Mucosa of stomach (tissue), 1 donor: ENCODE results near the gene SMOC1.

Experiments used
- H3K27me3 ChIP-seq: one replicate; pipeline ENCODE4 v1.7.0; 2013; ENCODE audit warnings: mild to moderate bottlenecking, low read length; ENCODE audit not compliant: control insufficient read depth, insufficient read depth
- H3K36me3 ChIP-seq: one replicate; pipeline ENCODE4 v1.7.0; 2013; ENCODE audit warnings: low read length; ENCODE audit not compliant: control insufficient read depth, insufficient read depth
- H3K4me1 ChIP-seq: one replicate; pipeline ENCODE4 v1.7.0; 2013; ENCODE audit warnings: mild to moderate bottlenecking, low read length; ENCODE audit not compliant: control insufficient read depth, insufficient read depth
- H3K4me3 ChIP-seq: one replicate; pipeline ENCODE4 v1.7.0; 2013; ENCODE audit warnings: low read length
- H3K9ac ChIP-seq: one replicate; pipeline ENCODE4 v1.7.0; 2013; ENCODE audit warnings: mild to moderate bottlenecking, low read length, moderate library complexity
- H3K9me3 ChIP-seq: one replicate; pipeline ENCODE4 v1.7.0; 2013; ENCODE audit warnings: mild to moderate bottlenecking, low read length, moderate library complexity; ENCODE audit not compliant: control insufficient read depth
- donor health status: Pancreatic carcinoma.

SMOC1 gene

DNA sequence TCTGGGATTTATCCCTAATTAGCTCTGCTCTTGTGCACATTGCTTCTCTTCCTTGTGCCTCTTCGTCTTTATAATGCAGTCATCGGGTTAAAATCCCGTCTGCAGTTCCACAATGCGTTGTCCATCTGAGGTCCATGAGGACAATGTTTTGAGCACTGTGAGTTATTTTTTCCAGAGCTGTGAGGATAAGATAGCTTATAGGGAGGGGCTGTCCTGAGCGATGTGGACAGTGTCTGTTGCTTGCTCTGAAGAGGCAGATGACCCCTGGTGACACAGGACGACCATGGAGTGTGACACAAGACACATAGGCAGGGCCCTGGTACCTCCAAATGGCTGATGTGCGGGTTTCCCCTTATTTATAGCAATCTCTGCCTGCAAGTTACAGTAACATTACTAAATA, 132.5 kb downstream of the SMOC1 start:
- Histone ChIP-seq H3K36me3 (no peaks in the 10 kb centered on the region), H3K9me3 (no peaks in the 10 kb centered on the region), H3K4me1 (peaks cover 5% of the 10 kb centered on the region), H3K27me3 (no peaks in the 10 kb centered on the region), H3K9ac (no peak overlapping the region), H3K4me3 (no peak overlapping the region)

DNA sequence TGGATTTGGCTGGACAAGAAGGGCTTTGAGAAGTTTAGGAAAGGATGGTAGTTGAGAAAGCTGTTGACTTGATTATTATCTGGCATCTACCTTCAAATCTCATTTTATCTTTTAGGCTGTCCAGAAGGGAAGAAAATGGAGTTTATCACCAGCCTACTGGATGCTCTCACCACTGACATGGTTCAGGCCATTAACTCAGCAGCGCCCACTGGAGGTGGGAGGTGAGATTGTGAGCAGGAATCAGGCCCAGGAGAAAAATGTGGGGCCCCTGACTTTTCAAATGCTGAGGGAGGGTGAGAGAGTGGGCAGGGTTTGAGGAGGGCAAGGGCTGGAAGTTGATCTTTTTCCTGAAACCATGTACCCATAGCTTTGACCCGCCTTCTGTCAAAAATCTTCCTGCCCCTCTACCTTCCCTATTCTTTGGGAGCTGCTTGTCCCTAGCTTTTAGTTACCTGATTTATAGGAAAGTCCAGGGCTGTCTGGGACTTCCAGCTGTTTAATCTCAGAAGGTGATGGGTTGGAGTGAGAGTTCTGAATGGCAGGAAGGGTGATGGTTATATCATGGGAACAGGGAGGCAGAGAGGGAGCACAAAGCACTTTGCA, 134.2 kb downstream of the SMOC1 start:
- Histone ChIP-seq H3K27me3 (no peaks in the 10 kb centered on the region), H3K4me1 (peaks cover 6% of the 10 kb centered on the region), H3K4me3 (no peak overlapping the region), H3K36me3 (no peaks in the 10 kb centered on the region), H3K9ac (no peak overlapping the region), H3K9me3 (no peaks in the 10 kb centered on the region)

DNA sequence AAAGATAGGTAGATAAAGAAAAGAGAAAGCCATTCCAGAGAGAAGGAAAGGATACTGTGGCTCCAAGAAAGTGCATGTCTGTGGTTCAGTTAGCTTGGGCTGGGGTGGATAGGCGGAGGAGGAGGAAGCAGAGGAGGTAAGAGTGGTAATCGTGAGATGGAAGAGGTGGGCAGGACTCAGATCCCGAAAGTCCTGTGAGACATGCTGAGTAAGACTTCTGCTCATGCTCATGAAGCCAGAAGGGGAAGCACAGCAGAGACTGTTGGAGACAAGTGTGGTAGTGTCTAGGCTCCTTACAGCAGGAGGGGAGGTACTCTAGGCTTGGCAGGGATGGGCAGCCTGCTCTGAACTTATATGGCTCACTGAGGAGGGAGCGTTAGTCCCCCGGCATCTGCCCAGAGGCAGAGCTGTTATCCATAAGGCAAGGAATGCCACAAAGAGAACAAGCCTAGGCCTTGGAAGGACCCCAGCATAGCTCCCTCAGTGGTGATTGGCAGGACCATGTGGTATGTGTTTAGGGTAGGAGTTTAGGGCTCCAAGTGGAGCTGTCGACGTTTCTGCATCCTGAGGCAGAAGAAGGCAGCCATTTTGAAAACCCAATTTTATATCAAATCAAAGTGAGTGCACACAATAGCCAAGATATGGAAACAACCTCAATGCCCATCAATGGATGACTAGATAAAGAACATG, 135.3 kb downstream of the SMOC1 start:
- Histone ChIP-seq H3K4me1 (peaks cover 12% of the 10 kb centered on the region), H3K4me3 (no peak overlapping the region), H3K36me3 (no peaks in the 10 kb centered on the region), H3K9me3 (no peaks in the 10 kb centered on the region), H3K27me3 (no peaks in the 10 kb centered on the region), H3K9ac (no peak overlapping the region)

DNA sequence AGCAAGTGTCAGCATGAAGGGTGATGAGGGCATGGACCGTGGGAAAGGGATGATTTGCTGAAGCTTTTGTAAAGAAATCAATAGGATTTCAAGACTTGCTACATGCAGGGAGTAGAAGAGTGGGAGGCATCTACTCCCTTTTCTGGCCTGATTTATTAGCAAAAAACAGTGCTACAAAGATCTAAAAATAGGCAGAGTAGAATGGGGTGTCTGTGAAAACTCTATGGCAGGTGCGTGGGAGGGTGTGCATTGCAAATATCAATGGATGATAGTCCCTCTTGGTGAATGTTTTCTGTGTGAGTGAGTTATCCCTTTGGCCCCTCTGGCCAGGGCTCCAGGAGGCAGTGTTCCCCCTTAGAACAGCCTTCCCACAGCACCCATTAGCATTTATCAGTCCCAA, 139.0 kb downstream of the SMOC1 start:
- Histone ChIP-seq H3K36me3 (no peaks in the 10 kb centered on the region), H3K4me3 (no peak overlapping the region), H3K4me1 (peaks cover 12% of the 10 kb centered on the region)

DNA sequence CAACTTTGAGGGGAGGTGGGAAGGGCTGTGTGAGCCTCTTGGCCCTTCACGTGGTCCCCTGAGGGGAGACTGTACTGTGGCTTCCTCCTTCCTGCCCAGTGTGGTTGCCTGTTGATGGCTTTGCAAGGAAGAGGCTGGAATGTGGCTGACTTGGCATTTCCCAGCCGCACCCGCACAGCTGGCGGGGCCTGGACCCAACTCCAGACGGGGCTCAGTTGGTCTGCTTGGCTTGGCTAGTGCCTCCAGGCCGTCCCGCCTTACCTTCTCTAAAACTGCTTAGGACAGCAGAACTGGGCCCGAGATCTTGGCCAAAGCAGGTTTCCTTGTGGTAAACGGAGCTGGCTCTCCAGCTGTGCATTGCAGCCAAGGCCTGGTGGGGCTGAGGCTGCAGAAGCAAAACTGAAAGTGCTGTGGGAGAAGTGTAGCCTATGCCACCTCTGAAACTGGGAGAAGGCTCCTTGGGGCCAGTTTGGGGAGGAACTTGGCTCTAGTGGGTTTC, 139.5 kb downstream of the SMOC1 start:
- H3K9me3 ChIP-seq = no peaks in the 10 kb centered on the region
- no peak overlapping the region for H3K9ac ChIP-seq
- peaks cover 12% of the 10 kb centered on the region for H3K4me1 ChIP-seq
- H3K27me3 ChIP-seq = no peaks in the 10 kb centered on the region
- H3K36me3 ChIP-seq = no peaks in the 10 kb centered on the region
- peak overlapping the region; percentile 32 for H3K4me3 ChIP-seq

More for the DNA sequence above, 139.0 kb downstream of the SMOC1 start:
- Histone ChIP-seq H3K27me3 (no peaks in the 10 kb centered on the region), H3K9ac (no peak overlapping the region), H3K9me3 (no peaks in the 10 kb centered on the region)

DNA sequence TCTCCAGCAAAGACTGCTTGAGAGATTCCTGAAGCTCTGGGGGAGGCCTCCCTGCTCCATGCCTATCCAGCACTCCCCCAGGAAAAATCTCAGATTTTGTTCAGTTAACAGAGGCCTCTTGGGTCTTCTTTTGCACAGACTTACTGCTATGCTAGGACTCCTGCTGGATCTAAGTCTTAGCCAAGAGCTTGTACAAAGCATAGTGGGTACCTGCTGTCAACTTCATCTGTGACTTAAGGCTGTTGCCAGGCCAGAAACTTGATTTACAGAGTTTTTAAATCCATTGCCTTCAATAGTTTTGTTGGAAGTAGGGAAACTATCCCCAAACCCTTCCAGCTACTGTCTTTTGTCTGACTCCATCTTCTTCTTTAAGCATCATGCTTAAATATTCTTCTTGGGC, 140.5 kb downstream of the SMOC1 start:
- Histone ChIP-seq H3K27me3 (no peaks in the 10 kb centered on the region), H3K9me3 (no peaks in the 10 kb centered on the region), H3K4me1 (peaks cover 12% of the 10 kb centered on the region), H3K9ac (no peak overlapping the region), H3K4me3 (no peak overlapping the region), H3K36me3 (no peaks in the 10 kb centered on the region)

DNA sequence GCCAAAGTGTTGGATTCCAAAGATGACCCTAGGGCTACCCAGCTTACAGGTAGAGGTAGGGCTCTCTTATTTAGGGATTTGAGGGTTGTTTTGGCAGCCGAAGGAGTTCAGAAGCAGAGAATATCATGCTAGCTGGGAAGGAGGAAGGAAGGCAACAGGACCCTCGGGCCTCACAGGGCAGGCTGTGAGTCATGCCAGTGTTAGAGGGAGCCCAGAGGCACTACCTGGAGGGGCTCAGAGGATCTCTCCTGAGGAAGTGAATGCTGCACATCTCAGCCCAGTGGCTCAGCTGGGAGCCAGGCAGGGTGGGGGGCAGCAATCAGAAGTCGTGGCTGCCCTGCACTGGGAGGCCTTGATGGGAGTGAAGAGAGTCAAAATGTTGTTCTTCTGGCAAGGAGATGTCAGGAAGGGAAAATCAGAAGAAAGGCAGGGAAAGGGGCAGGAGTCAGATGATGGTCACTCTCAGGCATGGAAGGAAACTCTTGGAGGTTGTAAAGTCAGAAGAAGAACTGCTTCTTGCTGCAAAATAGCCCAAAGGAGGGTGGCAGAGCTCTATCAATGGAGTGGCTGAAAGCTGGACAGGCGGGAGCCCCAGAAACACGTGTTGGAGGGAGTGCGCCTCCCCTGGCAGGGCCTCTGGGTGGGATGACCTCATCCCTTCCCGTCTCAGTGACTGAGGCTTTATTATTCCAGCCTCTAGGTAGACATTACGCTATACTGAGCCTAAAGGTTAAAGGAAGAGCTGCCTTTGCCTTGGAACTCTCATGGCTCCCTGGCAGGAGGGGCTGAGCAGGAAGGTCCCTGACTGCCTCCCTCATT, 141.3 kb downstream of the SMOC1 start:
- no peaks in the 10 kb centered on the region for H3K36me3 ChIP-seq
- no peak overlapping the region for H3K4me3 ChIP-seq
- H3K9ac ChIP-seq = no peak overlapping the region
- H3K4me1 ChIP-seq = peaks cover 12% of the 10 kb centered on the region
- no peaks in the 10 kb centered on the region for H3K9me3 ChIP-seq
- H3K27me3 ChIP-seq = no peaks in the 10 kb centered on the region

DNA sequence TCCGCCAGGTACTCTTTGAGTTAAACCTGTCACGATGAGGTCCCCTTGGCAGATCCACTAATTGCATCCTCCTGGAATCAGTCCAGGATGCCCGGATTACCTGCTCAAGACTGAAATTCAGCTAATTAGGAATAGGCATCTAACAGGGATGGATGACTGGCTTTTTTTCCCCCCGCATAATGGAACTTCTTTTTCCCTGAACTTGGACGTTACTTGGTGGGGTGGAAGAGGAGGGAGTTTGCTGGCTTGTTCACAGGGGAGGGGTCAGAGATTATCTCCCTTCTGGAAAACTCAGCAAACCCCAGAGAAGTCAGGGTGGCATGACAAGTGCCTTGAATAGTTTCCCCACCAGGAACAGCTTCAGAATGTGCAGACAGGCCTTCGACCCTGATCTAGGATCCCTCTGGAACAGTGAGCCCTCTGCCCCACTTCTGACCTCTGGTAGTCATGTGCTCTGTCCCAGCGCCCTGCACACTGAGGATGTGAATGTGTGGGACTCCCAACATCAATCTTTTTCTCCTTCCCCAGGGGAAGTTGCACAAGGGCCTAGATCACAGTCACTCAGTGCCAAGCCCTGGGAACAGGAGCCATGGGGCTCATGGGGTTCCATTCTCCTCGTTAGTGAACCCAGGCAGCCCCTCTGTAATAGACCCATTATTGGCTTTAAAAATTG, 142.5 kb downstream of the SMOC1 start:
- Histone ChIP-seq H3K36me3 (no peaks in the 10 kb centered on the region), H3K9me3 (no peaks in the 10 kb centered on the region), H3K4me3 (no peak overlapping the region), H3K9ac (no peak overlapping the region), H3K4me1 (peaks cover 12% of the 10 kb centered on the region), H3K27me3 (no peaks in the 10 kb centered on the region)

DNA sequence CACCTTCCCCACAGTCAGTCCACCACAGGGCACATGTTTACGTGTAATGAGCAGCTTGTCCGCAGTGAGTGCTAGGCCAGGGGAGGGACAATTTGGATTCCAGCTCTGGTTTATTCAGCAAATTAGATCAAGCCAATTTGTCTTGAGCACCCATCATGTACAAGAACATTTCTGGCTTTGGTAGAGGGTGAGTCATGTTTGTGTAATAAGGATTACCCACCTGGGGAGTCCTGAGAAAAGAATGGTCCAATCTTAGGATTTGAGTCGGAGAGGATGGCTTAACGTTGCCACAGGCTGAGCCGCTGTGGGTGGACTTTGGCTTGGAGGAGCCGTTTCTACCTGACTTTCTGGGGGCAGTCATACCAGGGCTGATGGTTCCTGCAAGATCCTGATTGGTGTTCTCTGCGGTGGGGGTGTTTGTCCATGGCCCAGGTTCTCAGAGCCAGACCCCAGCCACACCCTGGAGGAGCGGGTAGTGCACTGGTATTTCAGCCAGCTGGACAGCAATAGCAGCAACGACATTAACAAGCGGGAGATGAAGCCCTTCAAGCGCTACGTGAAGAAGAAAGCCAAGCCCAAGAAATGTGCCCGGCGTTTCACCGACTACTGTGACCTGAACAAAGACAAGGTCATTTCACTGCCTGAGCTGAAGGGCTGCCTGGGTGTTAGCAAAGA, 143.7 kb downstream of the SMOC1 start:
- Histone ChIP-seq H3K9me3 (no peaks in the 10 kb centered on the region), H3K27me3 (no peaks in the 10 kb centered on the region), H3K4me1 (peaks cover 12% of the 10 kb centered on the region), H3K9ac (no peak overlapping the region), H3K4me3 (no peak overlapping the region), H3K36me3 (no peaks in the 10 kb centered on the region)

DNA sequence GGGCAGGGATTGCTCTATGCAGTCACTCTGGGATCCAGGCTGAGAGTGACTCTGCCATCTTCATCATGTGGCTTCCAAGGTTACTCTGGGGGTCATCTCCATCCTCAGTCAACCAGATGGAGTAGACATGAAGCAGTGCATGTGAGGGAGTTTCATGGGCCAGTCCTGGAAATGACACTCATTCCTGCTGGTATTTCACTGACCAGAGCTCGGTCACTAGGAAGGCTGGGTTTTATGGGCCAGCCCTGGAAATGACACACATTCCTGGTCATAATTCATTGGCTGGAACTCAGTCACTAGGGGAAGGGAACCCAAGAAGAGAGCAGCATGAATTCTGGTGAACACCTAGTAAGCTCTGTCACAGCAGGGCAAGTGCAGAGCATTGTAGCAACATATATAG, 144.7 kb downstream of the SMOC1 start:
- Histone ChIP-seq H3K4me3 (no peak overlapping the region), H3K27me3 (no peaks in the 10 kb centered on the region), H3K36me3 (no peaks in the 10 kb centered on the region), H3K9ac (no peak overlapping the region), H3K9me3 (no peaks in the 10 kb centered on the region), H3K4me1 (peaks cover 6% of the 10 kb centered on the region)

DNA sequence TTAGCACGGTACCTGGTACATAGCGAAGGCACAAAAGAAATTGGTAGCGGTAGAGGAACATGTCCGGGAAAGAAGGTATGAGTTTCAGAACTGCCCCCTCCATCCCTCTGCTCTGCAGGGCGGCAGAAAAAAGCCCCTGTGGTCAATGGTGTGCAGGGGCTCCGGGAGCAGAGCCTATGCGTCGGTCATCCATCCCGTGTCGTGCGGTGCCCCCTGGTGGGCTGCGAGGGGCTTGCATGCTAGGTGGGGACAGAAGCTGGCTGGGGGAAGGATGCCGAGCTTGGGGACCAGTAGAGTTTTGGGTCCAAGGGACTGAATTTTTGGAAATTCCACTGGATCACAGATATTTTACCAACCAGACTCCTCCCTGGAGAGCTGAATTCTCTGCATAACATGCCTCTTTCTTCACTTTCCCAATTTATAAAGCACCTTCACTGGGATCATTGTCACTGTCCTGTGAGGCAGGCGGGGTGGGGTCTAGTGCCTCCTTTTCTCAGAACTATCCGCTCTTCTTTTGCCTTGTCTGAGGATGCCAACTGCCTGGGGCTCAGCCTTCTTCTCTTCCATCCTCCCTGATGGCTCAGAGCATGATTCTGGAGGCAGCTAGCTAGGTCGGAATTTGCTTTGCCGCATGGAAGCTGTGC, 148.7 kb downstream of the SMOC1 start:
- Histone ChIP-seq H3K4me3 (no peak overlapping the region), H3K9ac (no peak overlapping the region)

More for the DNA sequence above, 148.7 kb downstream of the SMOC1 start:
- H3K27me3 ChIP-seq = no peaks in the 10 kb centered on the region
- H3K36me3 ChIP-seq = no peaks in the 10 kb centered on the region
- no peaks in the 10 kb centered on the region for H3K9me3 ChIP-seq
- H3K4me1 ChIP-seq = no peaks in the 10 kb centered on the region
